Activated T-helper 9 cell treated with anti-CD3 and anti-CD28 coated beads, Interleukin-2, amount 50 U/mL, for 16 hours (primary cell): ENCODE data around the gene RHOBTB3.

Experiments used
- DNase-seq: peaks from one replicate; pipeline ENCODE4 v3.0.0-alpha.2; 2020; ENCODE audit warnings: low read depth

RHOBTB3 gene

GRCh38 chr5:95841914-95842812 lies 111.0 kb downstream of the RHOBTB3 start:
- no peak for DNase-seq

- peak; percentile 46 for DNase-seq
These were observed 111.9 kb downstream of the RHOBTB3 start for GRCh38 chr5:95842854-95843544.

- no peak for DNase-seq
These were observed 112.6 kb downstream of the RHOBTB3 start for GRCh38 chr5:95843733-95844223.

GRCh38 chr5:95845391-95845790 lies 114.3 kb downstream of the RHOBTB3 start:
- no peak for DNase-seq
